ENCODE measurements around the gene STARD13. TPM values are rescaled to one million over a fixed set of nuclear protein-coding genes. Genes with fewer than 3 reads are reported as not detected.

STARD13 gene
- total RNA-seq, 1 experiment from 2014 or later = 9.1 TPM

DNA sequence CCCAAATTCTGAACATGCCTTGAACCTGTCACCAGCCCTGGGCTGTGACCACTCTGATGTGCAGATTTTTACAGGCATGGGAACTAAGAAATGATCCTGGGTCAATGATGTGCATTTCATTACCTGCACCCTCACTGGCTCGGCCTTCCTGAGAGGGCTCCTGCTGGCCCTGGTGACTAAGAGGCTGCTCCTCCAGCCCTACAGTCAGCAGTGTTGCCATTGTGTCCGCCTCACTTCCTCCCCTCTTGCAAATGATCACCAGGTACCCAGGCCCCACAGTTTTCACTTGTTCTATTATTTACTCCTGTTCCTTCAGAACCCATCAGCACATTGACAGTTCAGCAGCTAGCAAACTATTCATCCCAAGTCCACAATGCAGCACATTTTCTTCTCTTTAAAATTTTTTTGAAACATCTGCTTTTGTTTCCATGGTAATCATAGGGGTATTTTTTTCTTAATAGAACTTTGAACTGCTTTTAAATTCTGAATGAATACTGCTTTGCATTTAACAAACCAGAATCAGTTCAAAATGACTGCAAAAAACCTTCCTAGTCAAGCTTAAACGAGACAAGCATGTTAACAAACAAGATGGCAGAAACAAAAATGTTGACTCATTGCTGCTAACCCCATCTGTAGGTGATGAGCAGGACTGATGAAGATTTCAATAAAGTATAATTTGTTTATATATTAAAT lies 29.3 kb downstream of the STARD13 start:
- ChIA-PET POLR2A (no interaction called here), CTCF (no interaction called here)
- Histone ChIP-seq H3K4me1 (no peaks in the 10 kb centered on the region), H3K9me3 (no peaks in the 10 kb centered on the region), H3K4me3 (ENCODE audit: low read depth, low read length) (no peak overlapping the region), H3K27me3 (replicated peaks; ENCODE audit: control insufficient read depth, insufficient read depth, low read length) (no peaks in the 10 kb centered on the region), H3K36me3 (ENCODE audit: control insufficient read depth, insufficient read depth, low read length) (no peaks in the 10 kb centered on the region)
- no peak for DNase-seq
- no TSS peak for BruUV-seq (replicated peaks)
- Mint-ChIP-seq H3K4me1 (ENCODE audit: low read depth, unreplicated experiment) (no peaks in the 10 kb centered on the region), H3K36me3 (ENCODE audit: insufficient read depth, unreplicated experiment) (no peaks in the 10 kb centered on the region), H3K27me3 (ENCODE audit: insufficient read depth, unreplicated experiment) (no peaks in the 10 kb centered on the region), H3K27ac (ENCODE audit: unreplicated experiment) (no peak overlapping the region), H3K4me3 (ENCODE audit: unreplicated experiment) (no peak overlapping the region), H3K9me3 (ENCODE audit: unreplicated experiment) (no peaks in the 10 kb centered on the region)
- TF ChIP-seq, protein P1, sequence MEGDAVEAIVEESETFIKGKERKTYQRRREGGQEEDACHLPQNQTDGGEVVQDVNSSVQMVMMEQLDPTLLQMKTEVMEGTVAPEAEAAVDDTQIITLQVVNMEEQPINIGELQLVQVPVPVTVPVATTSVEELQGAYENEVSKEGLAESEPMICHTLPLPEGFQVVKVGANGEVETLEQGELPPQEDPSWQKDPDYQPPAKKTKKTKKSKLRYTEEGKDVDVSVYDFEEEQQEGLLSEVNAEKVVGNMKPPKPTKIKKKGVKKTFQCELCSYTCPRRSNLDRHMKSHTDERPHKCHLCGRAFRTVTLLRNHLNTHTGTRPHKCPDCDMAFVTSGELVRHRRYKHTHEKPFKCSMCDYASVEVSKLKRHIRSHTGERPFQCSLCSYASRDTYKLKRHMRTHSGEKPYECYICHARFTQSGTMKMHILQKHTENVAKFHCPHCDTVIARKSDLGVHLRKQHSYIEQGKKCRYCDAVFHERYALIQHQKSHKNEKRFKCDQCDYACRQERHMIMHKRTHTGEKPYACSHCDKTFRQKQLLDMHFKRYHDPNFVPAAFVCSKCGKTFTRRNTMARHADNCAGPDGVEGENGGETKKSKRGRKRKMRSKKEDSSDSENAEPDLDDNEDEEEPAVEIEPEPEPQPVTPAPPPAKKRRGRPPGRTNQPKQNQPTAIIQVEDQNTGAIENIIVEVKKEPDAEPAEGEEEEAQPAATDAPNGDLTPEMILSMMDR (IDR thresholded peaks at IDR 0.05; ENCODE audit: insufficient read depth in 1 of 2, low read depth in 1 of 2, low read length in 1 of 2, severe bottlenecking in 1 of 2, unreplicated experiment in 1 of 2) = no peak
- intact Hi-C loops (cut with micrococcal nuclease; ENCODE audit: unreplicated experiment) = no loop called here

DNA sequence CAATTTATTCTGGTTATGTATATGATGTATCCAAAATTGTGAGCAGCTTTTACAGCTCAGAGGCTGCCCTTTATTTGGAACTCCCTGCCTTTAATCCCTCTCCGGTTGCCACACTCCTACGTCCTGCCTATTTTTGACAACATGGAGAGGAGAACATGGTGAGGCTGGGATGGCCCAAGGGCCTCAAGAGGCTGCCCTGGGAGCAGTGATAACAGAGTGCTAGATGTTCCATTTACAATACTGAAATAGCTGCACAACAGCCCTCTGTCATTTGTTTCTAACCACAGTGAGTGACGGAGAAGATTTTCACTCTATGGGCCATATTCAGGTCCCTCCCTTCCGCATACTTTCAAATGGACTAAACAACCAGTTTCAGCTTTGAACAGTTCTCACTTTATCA lies 33.4 kb downstream of the STARD13 start:
- DNase-seq = no peak
- H3K27me3 Mint-ChIP-seq (ENCODE audit: insufficient read depth, unreplicated experiment) = no peaks in the 10 kb centered on the region
- TF ChIP-seq, protein P1 (IDR thresholded peaks at IDR 0.05; ENCODE audit: insufficient read depth in 1 of 2, low read depth in 1 of 2, low read length in 1 of 2, severe bottlenecking in 1 of 2, unreplicated experiment in 1 of 2) = no peak
- H3K9me3 Mint-ChIP-seq (ENCODE audit: unreplicated experiment) = no peaks in the 10 kb centered on the region
- H3K4me3 Mint-ChIP-seq (ENCODE audit: unreplicated experiment) = no peak overlapping the region
- POLR2A ChIA-PET = no interaction called here
- Histone ChIP-seq H3K4me3 (ENCODE audit: low read depth, low read length) (no peak overlapping the region), H3K36me3 (ENCODE audit: control insufficient read depth, insufficient read depth, low read length) (no peaks in the 10 kb centered on the region), H3K4me1 (no peaks in the 10 kb centered on the region), H3K9me3 (no peaks in the 10 kb centered on the region), H3K27me3 (replicated peaks; ENCODE audit: control insufficient read depth, insufficient read depth, low read length) (no peaks in the 10 kb centered on the region)
- intact Hi-C loops (cut with micrococcal nuclease; ENCODE audit: unreplicated experiment) = no loop called here
- H3K36me3 Mint-ChIP-seq (ENCODE audit: insufficient read depth, unreplicated experiment) = no peaks in the 10 kb centered on the region
- CTCF ChIA-PET = no interaction called here
- BruUV-seq (replicated peaks) = no TSS peak
- H3K27ac Mint-ChIP-seq (ENCODE audit: unreplicated experiment) = no peak overlapping the region
- no peaks in the 10 kb centered on the region for H3K4me1 Mint-ChIP-seq (ENCODE audit: low read depth, unreplicated experiment)

DNA sequence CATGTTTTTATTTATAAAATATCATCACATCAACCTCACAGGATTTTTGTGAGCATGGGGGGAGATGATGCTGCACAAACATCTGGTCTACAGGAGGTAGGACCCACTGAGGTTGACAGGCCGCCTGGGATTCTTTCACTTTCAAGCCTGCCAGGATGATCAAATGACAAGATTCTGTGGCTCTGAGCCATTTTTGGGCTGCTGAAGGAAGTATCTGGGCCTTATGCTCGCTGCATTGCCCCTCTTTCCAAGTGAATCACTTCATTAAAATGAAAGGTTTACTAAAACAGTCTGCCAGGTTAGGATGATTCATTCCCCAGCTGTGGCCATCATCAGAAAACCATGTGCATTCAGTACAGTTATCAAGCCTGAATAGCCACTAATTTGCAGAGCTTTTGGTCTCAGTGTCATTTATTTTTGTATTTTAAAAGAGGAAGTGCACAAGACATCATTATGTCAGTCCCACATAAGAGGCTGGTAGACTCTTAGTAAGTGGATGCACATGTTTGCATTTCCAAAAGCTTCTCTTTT lies 34.4 kb downstream of the STARD13 start:
- Mint-ChIP-seq H3K9me3 (ENCODE audit: unreplicated experiment) (peaks cover 7% of the 10 kb centered on the region), H3K36me3 (ENCODE audit: insufficient read depth, unreplicated experiment) (no peaks in the 10 kb centered on the region), H3K4me1 (ENCODE audit: low read depth, unreplicated experiment) (no peaks in the 10 kb centered on the region), H3K27me3 (ENCODE audit: insufficient read depth, unreplicated experiment) (no peaks in the 10 kb centered on the region), H3K27ac (ENCODE audit: unreplicated experiment) (no peak overlapping the region), H3K4me3 (ENCODE audit: unreplicated experiment) (no peak overlapping the region)
- Histone ChIP-seq H3K36me3 (ENCODE audit: control insufficient read depth, insufficient read depth, low read length) (no peaks in the 10 kb centered on the region), H3K4me1 (no peaks in the 10 kb centered on the region), H3K27me3 (replicated peaks; ENCODE audit: control insufficient read depth, insufficient read depth, low read length) (no peaks in the 10 kb centered on the region), H3K9me3 (no peaks in the 10 kb centered on the region), H3K4me3 (ENCODE audit: low read depth, low read length) (no peak overlapping the region)
- CTCF ChIA-PET = no interaction called here
- no peak for DNase-seq
- intact Hi-C loops (cut with micrococcal nuclease; ENCODE audit: unreplicated experiment) = no loop called here
- no TSS peak for BruUV-seq (replicated peaks)
- TF ChIP-seq, protein P1 (IDR thresholded peaks at IDR 0.05; ENCODE audit: insufficient read depth in 1 of 2, low read depth in 1 of 2, low read length in 1 of 2, severe bottlenecking in 1 of 2, unreplicated experiment in 1 of 2) = no peak
- POLR2A ChIA-PET = no interaction called here

Measured in Caco-2 (cell line).